Measurements from ENCODE around the gene MRTFA. TPM values are rescaled to one million over a fixed set of nuclear protein-coding genes. Genes with fewer than 3 reads are reported as not detected.

Gene MRTFA
- total RNA-seq, 1 donor from 2014 or later: 52.1 TPM

GRCh38 chr22:40417041-40417440, 219.5 kb downstream of the MRTFA start:
- no peak overlapping the region for H3K4me3 ChIP-seq (ENCODE audit: low read depth, low read length)
- DNase-seq (ENCODE audit: low read depth): no peak
- TF ChIP-seq CTCF (conservative IDR thresholded peaks at IDR 0.05; ENCODE audit: low read depth, low read length): no peak

GRCh38 chr22:40416636-40417035, 219.9 kb downstream of the MRTFA start:
- no peak for DNase-seq (ENCODE audit: low read depth)
- no peak overlapping the region for H3K4me3 ChIP-seq (ENCODE audit: low read depth, low read length)
- no peak for TF ChIP-seq CTCF (conservative IDR thresholded peaks at IDR 0.05; ENCODE audit: low read depth, low read length)

GRCh38 chr22:40416267-40416570, 220.3 kb downstream of the MRTFA start:
- no peak overlapping the region for H3K4me3 ChIP-seq (ENCODE audit: low read depth, low read length)
- no peak for DNase-seq (ENCODE audit: low read depth)
- TF ChIP-seq CTCF (conservative IDR thresholded peaks at IDR 0.05; ENCODE audit: low read depth, low read length): no peak

- H3K4me3 ChIP-seq (ENCODE audit: low read depth, low read length): no peak overlapping the region
- no peak for DNase-seq (ENCODE audit: low read depth)
- TF ChIP-seq CTCF (conservative IDR thresholded peaks at IDR 0.05; ENCODE audit: low read depth, low read length): no peak
Observed at GRCh38 chr22:40415531-40416266, 220.8 kb downstream of the MRTFA start.

GRCh38 chr22:40414838-40415505, 221.5 kb downstream of the MRTFA start:
- no peak overlapping the region for H3K4me3 ChIP-seq (ENCODE audit: low read depth, low read length)
- no peak for DNase-seq (ENCODE audit: low read depth)
- TF ChIP-seq CTCF (conservative IDR thresholded peaks at IDR 0.05; ENCODE audit: low read depth, low read length): no peak

GRCh38 chr22:40414311-40414710, 222.2 kb downstream of the MRTFA start:
- H3K4me3 ChIP-seq (ENCODE audit: low read depth, low read length): no peak overlapping the region
- DNase-seq (ENCODE audit: low read depth): peak; percentile 22
- no peak for TF ChIP-seq CTCF (conservative IDR thresholded peaks at IDR 0.05; ENCODE audit: low read depth, low read length)

- TF ChIP-seq CTCF (conservative IDR thresholded peaks at IDR 0.05; ENCODE audit: low read depth, low read length): no peak
- DNase-seq (ENCODE audit: low read depth): no peak
- H3K4me3 ChIP-seq (ENCODE audit: low read depth, low read length): no peak overlapping the region
Observed at GRCh38 chr22:40413873-40414272, 222.6 kb downstream of the MRTFA start.
